ENCODE measurements around the gene RSPO4.
"Not testable (repeated sequence)": the region's sequence is repeated elsewhere in the genome, so short reads cannot be mapped to it uniquely, and the experiment has no call there.

RSPO4 gene
- total RNA-seq: 0 to 2.1 (median 0) reads per million in 17 experiments

DNA sequence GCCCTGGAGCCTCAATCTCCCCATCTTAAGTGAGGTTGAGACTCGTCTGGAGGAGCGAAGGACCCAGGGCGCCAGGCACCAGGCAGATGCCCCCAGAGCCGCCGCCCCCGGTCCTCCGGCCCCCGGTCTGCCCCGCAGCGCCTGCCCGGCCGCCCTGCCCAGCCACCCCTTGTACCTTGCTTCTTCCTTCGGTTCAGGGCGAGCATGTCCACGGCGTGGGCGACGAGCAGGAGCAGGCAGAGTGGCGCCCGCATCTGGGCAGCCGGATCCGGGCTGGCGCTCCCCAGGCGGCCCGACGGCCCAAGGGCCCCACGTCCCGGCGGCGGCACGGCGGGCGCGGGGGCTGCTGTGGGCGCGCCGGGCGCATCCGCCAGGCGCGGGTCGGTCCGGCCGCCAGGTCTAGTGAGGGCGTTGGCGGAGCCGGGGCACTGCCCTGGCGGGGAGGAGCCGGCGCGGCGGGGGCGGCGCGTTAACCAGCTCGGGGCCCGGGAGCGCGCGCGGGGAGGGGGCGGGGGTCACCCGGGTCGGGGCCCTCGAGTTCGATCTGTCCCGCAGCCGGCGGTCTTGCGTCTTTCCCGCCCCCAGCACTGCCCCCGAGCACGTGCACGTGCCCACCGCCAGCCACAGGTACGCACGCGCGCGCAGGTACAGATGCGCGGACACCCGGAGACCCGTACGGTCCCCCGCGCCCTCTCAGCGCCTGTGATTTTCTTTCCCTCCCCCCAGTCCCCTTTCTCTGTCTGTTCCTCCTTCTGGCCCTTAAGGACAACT is at the start of gene RSPO4:
Gene RSPO4, minus strand, starts transcription at position 401 of the 771 bp plus-strand sequence. Its CDS starts 147 bp downstream, at position 254.
- DNase-seq: peak in 3 of 4 experiments; percentile 5 to 37 (median 24)

DNA sequence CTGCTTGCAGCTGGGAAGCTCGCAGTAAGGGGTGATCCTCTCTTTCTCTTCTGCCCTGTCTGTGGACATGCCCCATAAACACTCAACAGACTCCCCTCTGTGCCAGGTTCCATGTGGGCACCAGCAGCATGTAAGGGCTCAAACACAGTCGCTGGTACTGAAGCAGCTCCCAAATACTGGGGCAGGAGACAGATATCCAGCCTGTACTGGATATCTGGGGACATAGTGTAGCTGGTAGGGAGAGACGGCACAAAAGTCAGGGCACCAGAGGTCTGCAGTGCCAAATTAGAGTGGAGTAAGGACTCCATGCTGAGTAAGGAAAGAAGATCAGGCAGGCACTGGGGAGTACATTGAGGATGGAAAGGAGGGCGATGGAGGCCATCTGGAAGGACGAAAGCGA is 48.3 kb upstream of the RSPO4 start:
- DNase-seq: no peak

DNA sequence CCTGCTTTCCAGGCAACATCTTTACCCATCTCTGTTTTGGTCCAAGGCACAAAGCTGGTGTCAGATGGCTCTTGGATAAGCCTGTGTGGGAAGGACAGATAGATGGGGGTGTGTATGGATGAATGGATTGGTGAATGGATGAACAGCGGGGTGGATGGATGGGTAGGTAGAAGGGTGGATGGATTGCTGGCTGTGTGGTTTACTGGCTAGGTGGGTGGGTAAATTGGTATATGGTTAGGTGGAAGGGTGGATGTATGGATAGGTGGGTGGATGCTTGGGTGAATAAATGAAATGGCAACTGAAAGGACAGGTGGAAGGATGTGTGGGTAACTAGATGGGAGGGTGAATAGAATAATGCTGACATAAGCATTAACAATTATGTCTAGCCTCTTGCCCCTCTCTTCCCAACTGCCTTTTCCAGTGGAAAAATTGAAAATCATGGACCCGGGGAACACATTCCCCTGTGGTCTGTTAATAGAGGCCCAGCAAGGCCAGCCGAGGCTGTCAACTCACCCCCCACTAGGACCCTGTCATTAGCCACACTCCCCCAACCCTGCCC is 43.8 kb upstream of the RSPO4 start:
- no peak for DNase-seq

DNA sequence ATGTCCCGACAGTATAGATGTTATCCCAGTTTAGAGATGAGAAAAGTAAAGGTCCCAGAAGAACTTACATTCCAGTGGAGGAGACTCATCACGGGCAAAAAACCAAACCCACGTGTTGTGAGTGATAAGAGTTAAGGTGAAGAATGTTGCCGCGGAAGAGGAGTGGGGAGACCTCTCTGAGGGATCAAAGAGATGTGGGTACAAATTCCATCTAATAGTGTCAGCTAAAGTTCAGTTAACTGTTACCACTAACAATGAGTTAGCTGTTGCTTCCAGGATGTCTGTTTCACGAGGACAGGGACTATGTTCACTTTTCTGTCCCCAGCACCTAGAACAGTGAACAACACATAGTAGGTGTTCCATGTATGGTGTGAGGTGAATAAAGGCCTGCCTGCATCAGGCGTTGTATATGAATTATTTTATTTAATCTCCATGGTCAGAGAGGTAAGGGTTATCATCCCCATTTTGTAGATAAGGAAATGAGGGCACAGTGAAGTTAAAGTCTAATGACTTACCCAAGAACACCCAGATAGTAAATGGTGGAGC is 39.8 kb upstream of the RSPO4 start:
- no peak for DNase-seq

DNA sequence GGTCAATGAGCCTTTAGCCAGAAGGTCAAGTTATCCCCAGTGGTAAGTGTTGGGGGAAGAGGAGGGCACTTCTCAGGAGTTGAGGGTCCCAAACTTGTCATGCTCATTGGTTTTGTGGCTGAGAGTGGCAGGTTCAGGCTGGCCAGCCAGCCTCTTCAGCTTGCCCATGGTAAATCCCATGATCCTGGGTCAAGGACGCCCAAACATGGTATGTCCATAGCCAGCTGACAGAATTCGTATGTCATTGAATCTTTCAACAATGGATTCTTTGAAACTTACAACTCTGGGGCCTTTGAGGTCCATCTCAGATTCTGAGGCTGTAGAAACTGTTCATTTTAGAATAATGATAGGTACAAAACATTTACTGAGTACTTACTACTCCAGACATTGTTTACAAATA is 36.1 kb upstream of the RSPO4 start:
- DNase-seq: no peak

DNA sequence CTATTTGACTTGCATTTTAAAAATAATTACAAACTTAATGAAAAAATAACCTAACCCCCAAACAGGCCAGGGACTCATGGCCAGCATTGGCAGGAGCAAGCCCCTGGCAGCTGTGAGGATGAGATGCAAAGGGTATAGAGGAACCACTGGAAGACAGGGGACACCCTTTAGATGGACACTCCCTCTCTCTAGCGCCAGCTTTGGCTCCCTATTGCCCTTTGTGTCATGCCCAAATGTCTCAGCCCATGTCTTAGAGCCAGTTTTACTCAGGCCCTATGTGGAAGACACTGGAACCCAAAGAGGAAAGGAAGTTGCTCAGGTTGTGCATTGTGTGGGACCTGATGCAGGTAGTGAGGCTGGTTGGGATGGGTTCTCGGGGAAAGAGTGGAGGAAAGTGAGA is 34.9 kb upstream of the RSPO4 start:
- no peak for DNase-seq

DNA sequence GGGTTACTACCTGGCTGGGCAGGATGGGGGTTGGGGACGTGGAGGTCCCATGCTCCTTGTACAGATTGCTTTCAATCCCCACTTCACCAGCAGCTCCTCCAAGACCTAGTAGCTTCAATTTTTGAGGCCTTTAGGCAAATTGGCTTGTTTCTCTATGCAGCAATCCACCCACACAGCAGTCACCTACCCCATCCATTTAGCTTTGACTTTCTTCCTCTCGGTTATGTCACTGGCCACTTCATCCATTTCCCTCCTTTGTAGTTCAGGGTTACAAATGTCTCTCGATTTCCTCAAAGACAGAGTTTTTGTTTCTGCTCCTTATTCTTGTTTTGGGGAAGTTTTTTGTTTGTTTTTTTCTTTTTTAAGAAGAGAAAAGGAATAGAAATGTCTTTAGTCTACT is 33.4 kb upstream of the RSPO4 start:
- DNase-seq: peak in 3 of 4 experiments; percentile 57 to 66 (median 60)

DNA sequence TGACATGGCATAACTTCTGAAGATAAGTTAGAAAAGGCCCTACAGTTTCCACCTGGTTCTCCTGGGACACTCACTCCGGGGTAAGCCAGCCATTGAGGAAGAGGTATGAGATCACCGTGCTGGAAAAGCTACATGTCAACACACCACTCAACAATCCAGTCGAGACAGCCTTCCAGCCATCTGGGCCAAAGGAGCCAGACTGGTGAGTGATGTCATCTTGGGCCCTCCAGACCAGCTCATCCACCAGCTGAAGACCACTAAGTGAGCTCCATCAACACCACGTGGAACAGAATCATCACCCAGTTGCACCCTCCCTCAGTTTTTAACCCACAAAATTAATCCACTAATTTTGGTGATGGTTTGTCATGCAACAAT is 32.3 kb upstream of the RSPO4 start:
- DNase-seq: peak in 3 of 4 experiments; percentile 69 to 79 (median 74)

DNA sequence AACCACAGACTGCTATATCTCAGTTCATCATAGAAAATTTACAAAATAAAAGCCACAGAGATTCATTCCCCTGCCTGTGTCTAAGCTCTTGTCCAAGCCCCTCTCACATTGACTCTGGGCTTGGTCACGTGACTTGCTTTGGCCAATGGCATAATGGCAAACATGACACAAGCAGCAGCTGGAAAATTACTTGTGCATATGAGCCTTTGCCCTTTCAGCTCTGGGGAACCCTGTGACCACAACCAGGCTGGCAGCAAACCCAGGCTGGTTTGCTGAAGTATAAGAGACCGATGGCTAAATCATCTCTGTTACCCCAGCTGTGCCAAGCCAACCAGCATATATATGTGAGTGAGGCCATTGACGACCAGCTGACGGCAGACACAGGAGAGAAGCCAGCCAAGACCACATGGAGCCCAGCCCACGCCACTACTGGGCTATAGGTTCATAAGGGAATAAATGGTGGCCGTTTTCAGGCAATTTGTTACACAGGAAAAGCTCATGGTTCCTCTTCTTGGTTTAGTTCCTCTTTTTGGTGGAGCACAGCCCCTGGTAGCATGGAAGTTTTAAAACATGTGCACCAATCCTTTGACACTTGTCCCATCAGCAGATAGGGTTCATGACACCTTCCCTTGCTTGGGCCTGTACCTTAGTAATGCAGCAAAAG is 31.8 kb upstream of the RSPO4 start:
- DNase-seq: peak; percentile 90 to 96 (median 92)

DNA sequence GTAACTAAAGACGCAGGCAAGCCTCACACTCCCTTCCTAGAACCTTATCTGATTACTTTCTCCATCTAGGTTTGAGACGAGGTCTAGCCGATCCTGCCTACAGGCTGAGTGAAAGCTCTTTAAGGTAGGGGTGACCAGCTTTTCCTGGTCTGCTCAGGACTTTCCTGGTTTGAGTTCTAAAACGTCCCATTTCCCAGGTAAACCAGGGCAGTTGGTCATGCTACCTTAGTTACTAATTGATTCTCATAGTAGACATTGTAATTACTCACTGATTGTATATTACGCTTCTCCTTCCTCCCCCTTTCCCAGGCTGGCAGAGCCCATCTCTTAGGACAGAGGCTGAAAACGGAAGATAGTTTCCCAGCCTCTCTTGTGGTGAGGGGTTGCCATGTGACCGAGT is 27.9 kb upstream of the RSPO4 start:
- DNase-seq: no peak

DNA sequence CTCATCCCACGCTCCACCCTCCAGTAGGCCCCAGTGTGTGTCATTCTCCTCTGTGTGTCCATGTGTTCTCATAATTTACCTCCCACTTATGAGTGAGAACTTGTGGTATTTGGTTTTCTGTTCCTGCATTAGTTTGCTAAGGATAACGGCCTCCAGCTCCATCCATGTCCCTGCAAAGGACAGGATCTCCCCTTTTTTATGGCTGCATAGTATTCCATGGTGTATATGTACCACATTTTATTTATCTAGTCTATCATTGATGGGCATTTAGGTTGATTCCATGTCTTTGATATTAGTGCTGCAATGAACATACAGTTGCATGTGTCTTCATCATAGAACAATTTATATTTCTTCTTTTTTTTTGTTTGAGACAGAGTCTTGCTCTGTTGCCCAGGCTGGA is 24.1 kb upstream of the RSPO4 start:
- not testable (repeated sequence) for DNase-seq

DNA sequence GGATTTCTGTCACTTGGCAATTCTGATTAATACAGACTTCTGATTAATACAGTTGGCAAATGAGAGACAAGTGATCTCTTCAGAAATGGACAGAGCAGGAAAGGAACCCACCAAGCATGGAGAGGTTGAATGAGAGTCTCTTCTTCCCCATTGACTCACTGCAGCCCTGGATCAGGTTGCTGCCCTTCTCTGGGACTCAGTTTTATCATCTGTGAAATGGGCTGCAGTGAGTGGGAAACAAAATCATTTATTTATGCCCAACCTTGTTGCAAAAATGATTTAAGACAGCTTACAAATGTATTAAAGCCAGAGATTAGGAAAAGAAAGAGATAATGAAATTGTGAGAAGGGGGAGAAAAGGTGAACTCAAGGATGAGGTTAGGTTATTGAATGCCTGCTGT is 20.8 kb upstream of the RSPO4 start:
- DNase-seq: no peak

DNA sequence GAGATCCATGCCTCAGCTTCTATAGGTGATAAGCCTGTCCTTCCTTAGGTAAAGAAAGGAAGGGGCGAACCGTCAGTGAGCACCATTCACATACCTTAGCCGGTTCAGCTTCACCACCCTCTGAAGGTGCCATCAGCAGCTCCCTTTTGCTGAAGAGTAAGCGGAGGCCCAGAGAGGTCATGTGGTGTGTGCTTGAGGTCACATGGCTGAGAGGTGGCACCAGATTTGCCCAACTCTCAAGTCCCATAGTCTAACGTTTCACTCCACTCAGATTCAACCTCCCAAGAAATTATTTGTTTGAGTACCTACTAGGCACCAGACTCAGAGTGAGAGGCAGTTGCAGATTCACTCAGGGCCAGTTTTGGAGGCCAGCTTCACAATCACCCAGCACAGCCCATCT is 18.5 kb upstream of the RSPO4 start:
- no peak for DNase-seq

DNA sequence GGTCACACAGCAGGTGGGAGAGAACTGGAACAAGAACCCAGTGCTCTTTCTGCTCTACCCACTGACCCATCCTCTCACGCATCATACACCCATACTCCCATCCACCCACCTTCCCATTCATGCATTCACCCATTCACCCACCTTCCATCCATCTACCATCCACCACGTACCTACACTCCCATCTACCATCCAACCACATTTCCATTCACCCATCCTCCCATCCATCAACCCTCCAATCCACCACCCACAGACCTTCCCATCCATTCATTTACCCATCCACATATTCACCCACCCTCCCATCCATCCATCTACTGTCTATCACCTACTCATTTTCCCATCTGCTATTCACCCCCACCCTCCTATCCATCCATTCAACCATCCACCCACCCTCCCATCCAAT is 17.2 kb upstream of the RSPO4 start:
- DNase-seq: no peak

DNA sequence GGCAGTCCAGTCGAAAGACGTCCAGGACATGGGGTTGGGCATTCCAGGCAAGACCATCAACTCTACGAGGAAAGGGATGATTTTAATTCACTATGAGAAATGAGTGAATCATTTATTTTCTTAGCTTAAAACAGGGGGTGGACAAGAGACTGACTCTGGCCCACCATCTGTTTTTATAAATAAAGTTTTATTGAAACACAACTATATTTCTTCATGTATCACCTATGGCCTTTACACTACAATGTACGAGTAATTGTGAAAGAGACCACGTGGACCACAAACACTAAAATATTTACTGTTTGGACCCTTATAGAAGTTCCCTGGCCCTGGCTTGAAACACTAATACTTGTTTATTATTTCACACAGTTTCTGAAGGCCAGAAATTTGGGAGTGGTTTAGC is 15.6 kb upstream of the RSPO4 start:
- no peak for DNase-seq

DNA sequence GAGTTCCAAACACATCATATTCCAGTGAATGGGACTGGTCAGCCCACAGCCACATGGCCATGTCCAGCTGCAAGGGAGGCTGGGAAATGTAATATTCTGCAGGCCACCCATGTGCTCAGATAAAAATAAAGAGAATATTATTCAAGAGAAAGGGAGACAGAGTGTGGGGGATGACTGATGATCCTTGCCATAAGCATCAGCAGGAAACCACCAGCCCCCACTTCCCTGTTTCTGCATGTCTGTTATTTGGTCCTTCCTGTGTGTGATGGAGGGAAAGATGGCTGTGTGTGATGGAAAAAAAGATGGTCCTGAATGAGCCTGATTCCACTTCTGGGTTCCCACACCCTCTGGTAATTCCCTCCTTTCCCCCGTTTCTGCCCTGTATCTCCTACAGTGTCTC is 13.1 kb upstream of the RSPO4 start:
- peak; percentile 21 to 52 (median 51) for DNase-seq

DNA sequence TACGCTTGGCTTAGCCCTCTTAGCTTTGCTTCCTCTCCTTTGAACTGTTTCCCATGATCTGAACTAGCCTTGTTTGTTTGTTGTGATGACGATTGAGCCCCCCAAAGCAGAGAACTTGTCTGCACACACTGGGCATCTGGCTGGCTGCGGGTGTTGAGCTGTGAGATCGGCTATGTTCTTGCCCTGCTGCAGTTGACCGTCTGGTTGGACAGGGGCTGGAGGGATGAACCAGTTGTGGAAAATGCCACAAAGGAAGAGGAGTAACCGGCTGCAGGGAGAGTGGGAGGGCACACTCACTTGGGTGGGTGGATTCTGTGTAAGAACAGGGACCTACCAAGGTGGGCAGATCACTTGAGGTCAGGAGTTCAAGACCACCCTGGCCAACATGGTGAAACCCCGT is 12.4 kb upstream of the RSPO4 start:
- DNase-seq: no peak

DNA sequence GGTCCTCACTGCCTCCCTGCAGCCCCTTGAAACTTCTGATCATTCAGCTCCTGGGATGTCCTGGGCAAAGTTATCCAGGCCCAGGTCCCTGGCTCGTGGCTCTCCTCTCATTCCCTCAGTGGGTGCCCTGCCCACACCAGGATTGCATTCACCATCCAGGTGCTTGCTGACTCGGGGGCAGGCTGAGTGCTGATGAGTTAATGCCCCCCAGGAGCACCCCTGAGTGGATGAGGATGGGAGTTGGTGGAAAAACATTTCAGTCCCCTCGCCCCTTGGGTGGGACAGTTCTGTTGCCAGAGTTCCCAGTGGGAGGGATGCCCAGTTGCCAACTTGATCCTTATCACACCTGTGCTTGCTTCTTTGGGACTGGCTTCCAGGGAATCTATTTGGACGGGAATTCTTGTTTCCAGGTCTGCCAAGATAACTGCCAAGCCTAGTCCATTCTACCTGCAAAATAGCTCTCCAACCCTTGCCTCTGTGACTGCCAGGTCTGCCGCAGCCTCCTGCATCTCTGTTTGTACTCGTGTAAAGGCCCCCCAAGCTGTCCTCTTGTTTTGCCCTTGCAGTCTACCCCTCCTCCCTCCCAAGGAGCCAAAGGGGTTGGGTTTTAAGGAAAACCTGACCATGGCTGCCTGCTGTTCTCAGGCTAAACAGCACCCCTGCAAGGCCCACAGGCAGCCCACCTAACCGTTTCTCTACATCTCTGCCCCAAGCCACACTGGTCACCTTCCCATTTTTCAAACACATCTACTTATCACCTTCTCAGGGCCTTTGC is 11.6 kb upstream of the RSPO4 start:
- no peak for DNase-seq

DNA sequence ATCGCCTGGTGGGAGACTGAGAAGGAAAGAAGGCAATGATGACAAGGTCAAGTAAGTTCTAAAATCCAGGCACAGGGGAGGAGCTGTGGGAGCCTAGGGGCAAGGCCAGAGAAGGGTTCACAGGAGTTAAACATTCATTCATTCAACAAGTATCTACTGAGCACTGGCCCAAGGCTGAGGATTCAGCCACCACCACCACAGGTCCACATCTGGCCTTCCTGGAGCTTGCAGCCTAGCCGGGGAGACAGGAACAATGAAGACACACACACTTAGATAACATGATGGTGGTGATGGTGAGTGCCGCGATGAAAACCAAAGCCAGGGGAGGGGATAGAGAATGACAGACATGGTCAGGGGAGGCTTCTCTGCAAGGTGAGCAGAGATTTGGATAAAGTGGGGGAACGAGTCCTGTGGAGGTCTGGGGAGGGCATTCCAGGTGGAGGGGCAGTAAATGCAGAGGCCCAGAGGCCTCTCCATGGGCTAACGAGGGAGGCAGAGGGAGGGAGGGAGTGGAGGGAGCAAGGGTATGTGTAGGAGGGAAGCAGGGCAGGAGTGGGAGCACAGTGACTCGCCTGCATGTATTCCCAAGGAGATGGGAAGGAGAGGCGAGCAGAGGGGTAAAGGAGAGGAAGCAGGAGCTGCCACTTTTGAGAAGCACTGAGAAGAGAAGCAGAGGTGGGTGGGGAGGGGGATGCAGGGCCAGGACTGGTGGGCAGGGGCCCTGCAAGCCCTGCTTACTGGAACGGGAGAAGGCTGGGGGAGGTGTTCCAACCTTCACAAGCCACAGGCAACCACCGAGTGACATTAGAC is 10.5 kb upstream of the RSPO4 start:
- DNase-seq: peak in 2 of 4 experiments; percentile 19 to 21

DNA sequence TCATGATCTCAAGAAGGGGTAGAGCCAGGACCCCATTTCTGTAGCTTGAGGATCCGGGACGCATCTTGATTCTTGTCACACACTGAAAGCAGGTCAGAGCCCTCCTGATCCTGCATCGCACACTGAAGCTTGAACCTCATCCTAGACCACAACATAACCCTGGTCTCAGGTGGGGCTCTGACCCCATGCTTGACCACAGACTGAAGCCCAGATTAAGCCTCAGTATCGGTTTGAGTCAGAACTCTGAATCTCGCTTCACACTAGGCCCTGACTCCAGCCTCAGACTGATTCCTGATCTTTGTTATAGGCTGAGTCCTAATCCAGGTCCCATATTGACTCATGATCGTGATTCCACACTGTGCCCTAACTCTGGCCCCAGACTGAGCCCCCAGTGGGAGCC is 8.5 kb upstream of the RSPO4 start:
- DNase-seq: no peak

DNA sequence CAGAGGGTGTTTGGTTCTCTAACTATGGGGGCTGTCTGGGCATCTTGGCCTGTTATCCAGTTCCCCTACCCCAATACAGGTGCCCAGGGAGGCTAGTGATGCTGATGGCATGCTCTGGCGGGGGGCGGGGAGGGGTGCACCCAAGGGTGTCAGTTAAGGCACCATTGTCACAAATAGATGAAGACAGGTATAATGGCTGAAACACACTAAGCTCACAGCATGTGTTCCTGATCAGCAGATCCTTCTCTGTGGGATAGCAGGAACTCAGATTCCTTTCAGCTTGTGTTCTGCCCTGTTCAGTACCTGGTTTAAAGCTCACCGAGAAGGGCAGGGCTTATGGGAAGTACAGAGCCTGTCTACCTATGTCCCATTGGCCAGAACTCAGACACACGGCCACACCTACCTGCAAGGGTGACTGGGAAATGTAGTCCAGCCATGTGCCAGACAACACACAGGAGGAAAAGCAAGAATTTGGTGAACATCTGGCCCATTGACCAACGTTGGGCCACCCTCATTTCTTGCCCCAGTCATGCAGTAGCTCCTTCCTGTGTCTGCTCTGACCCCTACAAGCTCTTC is 3.4 kb upstream of the RSPO4 start:
- peak in 2 of 4 experiments; percentile 13 to 32 for DNase-seq
